GM20000 (cell line): ENCODE results near the gene CRACDL.
"Not testable (repeated sequence)": the region's sequence is repeated elsewhere in the genome, so short reads cannot be mapped to it uniquely, and the experiment has no call there.

Experiments
- DNase-seq: peaks from one replicate; pipeline ENCODE4 v3.0.0; 2012; ENCODE audit warnings: low spot score
- CTCF ChIP-seq: IDR thresholded peaks from 2 replicates; pipeline ENCODE4 v1.5.1; 2012; ENCODE audit warnings: mild to moderate bottlenecking, control low read depth; ENCODE audit errors: extremely low read depth, missing control alignments

Gene CRACDL

DNA sequence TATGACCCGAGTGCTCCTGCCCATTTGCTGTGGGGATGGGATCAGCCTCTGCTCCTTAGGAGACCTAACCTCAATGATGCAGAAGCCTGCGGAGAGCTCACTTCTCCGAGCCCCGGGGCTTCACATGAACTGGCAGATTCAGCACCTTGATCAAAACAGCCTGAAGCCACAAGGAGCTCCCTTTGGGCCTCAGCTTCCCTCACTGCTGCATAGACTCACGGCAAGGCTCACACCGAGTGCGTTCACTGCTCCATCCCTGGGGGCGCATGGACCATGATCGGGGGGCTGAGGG, 33.0 kb downstream of the CRACDL start:
- DNase-seq = no peak
- TF ChIP-seq CTCF = no peak

GRCh38 chr2:98902209-98903063, 33.6 kb downstream of the CRACDL start:
- no peak for TF ChIP-seq CTCF
- DNase-seq = no peak

DNA sequence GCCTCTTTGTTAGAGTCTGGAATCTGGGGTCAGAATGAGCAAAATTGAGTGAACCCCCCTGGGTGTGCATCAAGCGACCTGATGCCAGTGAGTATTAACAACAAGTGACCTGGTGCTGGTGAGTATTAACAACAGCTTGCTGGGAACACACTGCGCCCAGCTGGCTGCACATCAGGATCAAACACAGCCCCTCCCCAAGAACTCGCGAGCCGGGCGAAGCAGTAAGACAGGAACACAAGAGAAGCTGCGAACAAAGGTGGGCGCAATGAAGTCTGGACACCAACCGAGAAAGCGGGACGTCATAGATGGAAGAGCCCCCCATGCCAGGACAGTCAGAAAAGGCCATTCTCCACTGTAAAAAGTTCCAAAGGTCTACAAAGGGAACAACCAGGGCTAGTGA, 34.3 kb downstream of the CRACDL start:
- DNase-seq = no peak
- TF ChIP-seq CTCF = no peak

DNA sequence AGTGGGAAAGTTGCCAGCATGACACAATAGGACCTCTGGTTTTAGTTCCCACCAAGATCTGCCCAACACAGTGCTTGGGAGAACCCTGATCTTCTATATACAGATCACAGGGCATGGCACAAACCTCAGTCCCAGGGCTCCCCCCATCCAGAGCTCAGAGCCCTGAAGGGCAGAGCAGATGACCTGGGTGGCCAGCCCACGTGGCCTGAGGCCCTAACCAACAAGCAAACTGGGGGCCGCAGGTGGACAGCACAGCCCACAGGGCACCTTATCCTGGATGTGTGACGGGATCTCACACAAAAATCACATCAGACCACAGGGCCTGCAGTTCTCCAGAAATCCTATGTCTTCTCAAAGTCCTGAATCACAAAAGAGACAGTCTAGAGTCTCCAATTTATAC, 34.7 kb downstream of the CRACDL start:
- no peak for DNase-seq
- no peak for TF ChIP-seq CTCF

DNA sequence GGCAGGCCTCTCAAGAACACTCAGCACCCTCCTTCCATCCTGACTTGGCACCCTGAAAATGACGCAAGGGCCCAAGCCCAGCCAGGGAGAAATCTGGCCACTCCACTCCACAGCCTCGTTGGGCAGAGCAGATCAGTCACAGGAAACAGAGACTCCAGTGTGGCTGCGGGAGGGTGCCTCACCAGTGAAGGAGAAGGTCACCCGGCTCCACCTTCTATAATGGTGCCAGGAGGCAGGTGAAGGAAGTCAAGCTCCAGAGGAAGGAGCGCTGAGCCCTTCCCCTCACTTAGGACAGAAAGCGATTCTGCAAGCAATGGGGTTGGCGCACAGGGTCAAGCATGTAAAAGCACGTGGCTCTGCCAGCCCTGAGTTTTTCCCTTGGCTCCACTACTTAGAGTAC, 35.3 kb downstream of the CRACDL start:
- DNase-seq = no peak
- no peak for TF ChIP-seq CTCF

GRCh38 chr2:98899703-98900078, 36.3 kb downstream of the CRACDL start:
- DNase-seq = not testable (repeated sequence)

DNA sequence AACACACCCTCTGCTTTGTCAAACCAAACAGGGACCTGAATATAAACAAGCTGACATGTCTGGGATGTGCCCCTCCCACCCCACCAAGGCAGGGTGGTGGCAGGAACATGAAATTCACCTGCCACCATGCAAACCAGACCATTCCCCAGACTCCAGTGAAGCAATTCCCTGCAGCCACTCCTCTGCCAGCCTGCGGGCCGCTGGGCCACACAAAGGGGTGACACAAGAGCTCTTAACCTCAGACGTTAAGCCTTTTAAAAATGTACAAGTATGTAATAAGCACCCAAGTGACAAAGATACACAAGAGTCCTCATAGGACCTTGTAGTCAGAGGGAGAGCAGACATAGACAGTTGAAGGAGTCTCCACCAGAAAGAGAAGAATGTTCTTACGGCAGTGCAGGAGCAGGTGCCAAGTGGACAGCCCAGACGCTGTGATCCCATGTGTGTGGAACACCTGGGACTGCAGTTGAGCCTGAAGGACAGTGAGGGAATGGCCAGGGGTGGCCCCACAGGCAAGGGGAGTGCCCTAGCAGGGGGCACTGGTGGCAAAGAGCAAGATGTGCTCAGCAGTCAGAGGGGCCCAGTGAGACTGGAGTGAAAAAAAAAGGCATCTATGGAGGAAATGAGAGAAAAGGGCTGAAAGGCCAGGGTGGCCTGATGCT, 36.9 kb downstream of the CRACDL start:
- DNase-seq = no peak

More for the DNA sequence above, 36.9 kb downstream of the CRACDL start:
- no peak for TF ChIP-seq CTCF
